PFSK-1 (cell line): ENCODE results near the gene TRIP6.

Experiments used
- FOXP2 ChIP-seq: optimal IDR thresholded peaks from 2 replicates; pipeline ENCODE3; 2011; ENCODE audit warnings: borderline replicate concordance, control low read depth, inconsistent platforms; ENCODE audit not compliant: insufficient read depth; ENCODE audit errors: extremely low read length, extremely low read depth
- POLR2AphosphoS5 ChIP-seq: IDR thresholded peaks from 2 replicates; pipeline ENCODE4 v1.6.1; 2012; ENCODE audit warnings: low read depth, mild to moderate bottlenecking, control low read depth, low read length, moderate library complexity
- SIN3A ChIP-seq: IDR thresholded peaks from 2 replicates; pipeline ENCODE4 v1.6.1; 2012; ENCODE audit warnings: mild to moderate bottlenecking, low read length, moderate library complexity, borderline replicate concordance; ENCODE audit not compliant: insufficient read depth
- TAF1 ChIP-seq: IDR thresholded peaks from 2 replicates; pipeline ENCODE4 v1.6.1; 2012; ENCODE audit warnings: low read length, control low read depth, borderline replicate concordance; ENCODE audit not compliant: insufficient read depth
- TF ChIP-seq, protein P1 (sequence below), 2 experiments: IDR thresholded peaks; 2 replicates each; pipeline versions ENCODE4 v1.6.1 to v1.8.0; 2011 to 2012; ENCODE audit warnings: low read depth in 2 of 2, low read length in 2 of 2, control low read depth in 1 of 2, inconsistent platforms in 1 of 2, mild to moderate bottlenecking in 1 of 2, moderate library complexity in 1 of 2; ENCODE audit not compliant: insufficient read depth in 1 of 2

DNA sequence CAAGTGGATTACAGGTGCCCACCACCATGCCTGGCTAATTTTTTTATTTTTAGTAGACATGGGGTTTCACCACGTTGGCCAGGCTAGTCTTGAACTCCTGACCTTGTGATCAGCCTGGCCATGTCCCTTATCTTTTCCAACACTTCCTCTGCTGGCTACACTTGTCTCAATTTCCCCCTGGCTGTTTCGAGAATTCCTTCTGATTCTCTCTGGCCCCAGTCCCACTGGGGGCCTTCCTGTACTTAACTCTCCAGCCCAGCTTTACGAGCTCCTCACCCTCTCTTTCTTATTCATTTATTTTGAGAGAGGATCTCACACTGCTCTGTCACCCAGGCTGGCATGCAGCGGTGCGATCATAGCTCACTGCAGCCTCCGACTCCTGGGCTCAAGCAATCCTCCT, 48.4 kb upstream of the TRIP6 start:
- TF ChIP-seq POLR2AphosphoS5 = no peak
- TF ChIP-seq, protein P1, sequence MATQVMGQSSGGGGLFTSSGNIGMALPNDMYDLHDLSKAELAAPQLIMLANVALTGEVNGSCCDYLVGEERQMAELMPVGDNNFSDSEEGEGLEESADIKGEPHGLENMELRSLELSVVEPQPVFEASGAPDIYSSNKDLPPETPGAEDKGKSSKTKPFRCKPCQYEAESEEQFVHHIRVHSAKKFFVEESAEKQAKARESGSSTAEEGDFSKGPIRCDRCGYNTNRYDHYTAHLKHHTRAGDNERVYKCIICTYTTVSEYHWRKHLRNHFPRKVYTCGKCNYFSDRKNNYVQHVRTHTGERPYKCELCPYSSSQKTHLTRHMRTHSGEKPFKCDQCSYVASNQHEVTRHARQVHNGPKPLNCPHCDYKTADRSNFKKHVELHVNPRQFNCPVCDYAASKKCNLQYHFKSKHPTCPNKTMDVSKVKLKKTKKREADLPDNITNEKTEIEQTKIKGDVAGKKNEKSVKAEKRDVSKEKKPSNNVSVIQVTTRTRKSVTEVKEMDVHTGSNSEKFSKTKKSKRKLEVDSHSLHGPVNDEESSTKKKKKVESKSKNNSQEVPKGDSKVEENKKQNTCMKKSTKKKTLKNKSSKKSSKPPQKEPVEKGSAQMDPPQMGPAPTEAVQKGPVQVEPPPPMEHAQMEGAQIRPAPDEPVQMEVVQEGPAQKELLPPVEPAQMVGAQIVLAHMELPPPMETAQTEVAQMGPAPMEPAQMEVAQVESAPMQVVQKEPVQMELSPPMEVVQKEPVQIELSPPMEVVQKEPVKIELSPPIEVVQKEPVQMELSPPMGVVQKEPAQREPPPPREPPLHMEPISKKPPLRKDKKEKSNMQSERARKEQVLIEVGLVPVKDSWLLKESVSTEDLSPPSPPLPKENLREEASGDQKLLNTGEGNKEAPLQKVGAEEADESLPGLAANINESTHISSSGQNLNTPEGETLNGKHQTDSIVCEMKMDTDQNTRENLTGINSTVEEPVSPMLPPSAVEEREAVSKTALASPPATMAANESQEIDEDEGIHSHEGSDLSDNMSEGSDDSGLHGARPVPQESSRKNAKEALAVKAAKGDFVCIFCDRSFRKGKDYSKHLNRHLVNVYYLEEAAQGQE (IDR thresholded peaks at IDR 0.05; ENCODE audit: insufficient read depth in 1 of 2, low read depth in 2 of 2, low read length in 2 of 2) = no peak
- TF ChIP-seq TAF1 = no peak
- no peak for TF ChIP-seq SIN3A
- TF ChIP-seq FOXP2 = no peak
